Skeletal muscle tissue (tissue), 4 donors: Measurements from ENCODE around the gene JAZF1. TPM values are rescaled to one million over a fixed set of nuclear protein-coding genes. Genes with fewer than 3 reads are reported as not detected.
A peak's percentile ranks its signal among the peaks of the same experiment; 100 is the strongest.

Experiments used
- H3K27ac ChIP-seq: one replicate; pipeline ENCODE4 v1.7.0; 2013; ENCODE audit warnings: mild to moderate bottlenecking, low read depth, low read length, inconsistent platforms
- H3K27me3 ChIP-seq, 3 donors: one replicate each; pipeline ENCODE4 v1.7.0; 2013; ENCODE audit warnings: low read length in 3 of 3; ENCODE audit not compliant: control insufficient read depth in 3 of 3, insufficient read depth in 3 of 3
- H3K36me3 ChIP-seq, 3 donors: one replicate each; pipeline ENCODE4 v1.7.0; 2013; ENCODE audit warnings: low read length in 3 of 3; ENCODE audit not compliant: control insufficient read depth in 3 of 3, insufficient read depth in 3 of 3
- H3K4me1 ChIP-seq, 3 donors: one replicate each; pipeline ENCODE4 v1.7.0; 2013; ENCODE audit warnings: low read length in 3 of 3, mild to moderate bottlenecking in 3 of 3; ENCODE audit not compliant: control insufficient read depth in 3 of 3, insufficient read depth in 3 of 3
- H3K4me3 ChIP-seq, 3 donors: one replicate each; pipeline ENCODE4 v1.7.0; 2013; ENCODE audit warnings: low read length in 3 of 3
- H3K9ac ChIP-seq, 3 donors: one replicate each; pipeline ENCODE4 v1.7.0; 2013; ENCODE audit warnings: low read length in 3 of 3, mild to moderate bottlenecking in 3 of 3, moderate library complexity in 2 of 3, low read depth in 1 of 3
- H3K9me3 ChIP-seq, 3 donors: one replicate each; pipeline ENCODE4 v1.7.0; 2013; ENCODE audit warnings: low read length in 3 of 3; ENCODE audit not compliant: control insufficient read depth in 3 of 3
- total RNA-seq: library from RNA; depleted of rRNA; stranded (reverse); fragments of >200 nt; gene quantifications from one replicate; pipeline ENCODE4 v1.2.3, GENCODE V29; 2014
- donor health status: Osteomylitis.

JAZF1 gene
- total RNA-seq, 1 donor from 2014 or later: 7.3 TPM

- H3K4me3 ChIP-seq: peak overlapping the region; percentile 76 to 80 (median 77)
- H3K9me3 ChIP-seq: no peaks in the 10 kb centered on the region
- peak overlapping the region; percentile 74 to 87 (median 84) for H3K9ac ChIP-seq
- H3K27me3 ChIP-seq: no peaks in the 10 kb centered on the region
- H3K4me1 ChIP-seq: peaks cover 9 to 30% (median 9%) of the 10 kb centered on the region in 3 donors
- peak overlapping the region; percentile 79 for H3K27ac ChIP-seq
- no peaks in the 10 kb centered on the region for H3K36me3 ChIP-seq
Measured at GRCh38 chr7:28179120-28180030, 1.2 kb downstream of the JAZF1 start.

- peak overlapping the region; percentile 76 to 80 (median 77) for H3K4me3 ChIP-seq
- H3K27ac ChIP-seq: peak overlapping the region; percentile 79
- H3K36me3 ChIP-seq: no peaks in the 10 kb centered on the region
- peaks cover 9 to 30% (median 9%) of the 10 kb centered on the region in 3 donors for H3K4me1 ChIP-seq
- no peaks in the 10 kb centered on the region for H3K9me3 ChIP-seq
- no peaks in the 10 kb centered on the region for H3K27me3 ChIP-seq
- peak overlapping the region; percentile 74 to 87 (median 84) for H3K9ac ChIP-seq
Measured at GRCh38 chr7:28178599-28178998, 2.0 kb downstream of the JAZF1 start.

DNA sequence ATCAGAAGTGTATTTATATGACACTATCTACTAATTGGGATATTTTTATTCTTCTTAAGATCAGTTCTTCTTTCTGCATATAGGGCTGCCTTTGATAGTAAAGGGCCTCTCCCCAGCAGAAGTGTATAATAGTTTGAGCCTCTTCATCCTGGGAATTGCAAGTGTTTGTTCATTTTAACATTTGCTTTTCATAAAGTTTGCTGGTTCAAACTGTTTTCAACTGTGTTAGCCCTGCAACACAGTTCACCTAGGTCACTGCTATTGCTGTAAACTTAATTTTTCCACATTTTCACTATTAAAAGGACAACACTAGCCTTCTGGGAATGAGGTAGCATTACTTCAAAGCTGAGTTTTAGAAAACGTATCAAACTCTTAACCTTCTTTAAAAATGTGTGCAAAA is 2.8 kb downstream of the JAZF1 start:
- Histone ChIP-seq H3K4me3 (no peak overlapping the region), H3K27ac (no peak overlapping the region), H3K36me3 (no peaks in the 10 kb centered on the region)

DNA sequence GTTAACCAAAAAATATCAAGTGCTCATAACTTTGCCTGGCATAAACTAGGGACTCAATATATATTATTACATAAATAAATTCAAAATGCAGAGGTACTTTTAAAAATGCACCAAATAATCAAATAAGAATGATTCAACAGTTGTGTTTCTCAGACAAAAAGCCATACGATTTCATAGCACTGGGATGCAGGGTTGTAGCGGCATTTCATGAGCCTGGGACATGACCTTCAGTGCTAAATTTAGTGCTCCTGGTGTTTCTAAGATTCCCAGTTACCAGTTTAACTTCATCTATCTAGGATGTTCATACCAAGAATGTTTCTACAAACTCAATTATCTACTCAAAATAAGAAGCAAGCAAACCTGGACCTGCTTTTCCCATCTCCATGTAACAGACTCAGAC is 4.0 kb downstream of the JAZF1 start:
- H3K9ac ChIP-seq: peak overlapping the region in 2 of 3 donors; percentile 21 to 29
- no peaks in the 10 kb centered on the region for H3K36me3 ChIP-seq
- no peak overlapping the region for H3K4me3 ChIP-seq
- H3K27me3 ChIP-seq: no peaks in the 10 kb centered on the region
- H3K27ac ChIP-seq: peak overlapping the region; percentile 39
- H3K9me3 ChIP-seq: no peaks in the 10 kb centered on the region
- peaks cover 9 to 24% (median 11%) of the 10 kb centered on the region in 3 donors for H3K4me1 ChIP-seq

More for the DNA sequence above, 2.8 kb downstream of the JAZF1 start:
- Histone ChIP-seq H3K9me3 (no peaks in the 10 kb centered on the region), H3K27me3 (no peaks in the 10 kb centered on the region), H3K4me1 (peaks cover 9 to 30% (median 11%) of the 10 kb centered on the region in 3 donors), H3K9ac (peak overlapping the region in 1 of 3 donors; percentile 6)

DNA sequence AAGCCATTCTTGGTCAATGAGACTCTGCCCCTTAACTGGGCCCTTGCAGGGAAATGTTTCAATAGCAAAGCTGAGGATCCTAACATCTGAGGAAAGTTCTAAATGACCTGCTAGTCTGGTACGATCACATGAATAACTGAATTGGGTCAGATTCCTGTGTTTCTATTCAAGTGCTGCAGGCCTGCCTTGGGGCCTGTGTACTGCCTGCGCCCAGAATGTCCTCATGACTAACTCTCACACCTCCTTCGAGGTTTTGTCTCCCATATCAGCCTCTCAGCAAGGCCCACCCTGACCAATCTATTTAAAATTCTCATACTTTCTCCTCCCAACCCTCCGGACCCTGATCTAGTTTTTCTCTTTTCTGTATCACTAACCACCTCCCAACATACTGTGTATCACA is 4.4 kb downstream of the JAZF1 start:
- Histone ChIP-seq H3K4me3 (no peak overlapping the region), H3K27me3 (no peaks in the 10 kb centered on the region), H3K27ac (peak overlapping the region; percentile 39), H3K9me3 (no peaks in the 10 kb centered on the region), H3K4me1 (peaks cover 9 to 24% (median 11%) of the 10 kb centered on the region in 3 donors), H3K36me3 (no peaks in the 10 kb centered on the region), H3K9ac (no peak overlapping the region)

GRCh38 chr7:28174901-28175661 is 5.5 kb downstream of the JAZF1 start:
- no peaks in the 10 kb centered on the region for H3K27me3 ChIP-seq
- H3K4me3 ChIP-seq: no peak overlapping the region
- no peaks in the 10 kb centered on the region for H3K36me3 ChIP-seq
- H3K9me3 ChIP-seq: no peaks in the 10 kb centered on the region
- peaks cover 9 to 28% (median 9%) of the 10 kb centered on the region in 3 donors for H3K4me1 ChIP-seq
- no peak overlapping the region for H3K9ac ChIP-seq
- H3K27ac ChIP-seq: no peak overlapping the region

GRCh38 chr7:28174442-28174841 is 6.2 kb downstream of the JAZF1 start:
- no peaks in the 10 kb centered on the region for H3K9me3 ChIP-seq
- H3K27ac ChIP-seq: peak overlapping the region; percentile 21
- no peaks in the 10 kb centered on the region for H3K27me3 ChIP-seq
- H3K36me3 ChIP-seq: no peaks in the 10 kb centered on the region
- peak overlapping the region in 1 of 3 donors; percentile 24 for H3K9ac ChIP-seq
- H3K4me1 ChIP-seq: peaks cover 9 to 33% (median 9%) of the 10 kb centered on the region in 3 donors
- no peak overlapping the region for H3K4me3 ChIP-seq

DNA sequence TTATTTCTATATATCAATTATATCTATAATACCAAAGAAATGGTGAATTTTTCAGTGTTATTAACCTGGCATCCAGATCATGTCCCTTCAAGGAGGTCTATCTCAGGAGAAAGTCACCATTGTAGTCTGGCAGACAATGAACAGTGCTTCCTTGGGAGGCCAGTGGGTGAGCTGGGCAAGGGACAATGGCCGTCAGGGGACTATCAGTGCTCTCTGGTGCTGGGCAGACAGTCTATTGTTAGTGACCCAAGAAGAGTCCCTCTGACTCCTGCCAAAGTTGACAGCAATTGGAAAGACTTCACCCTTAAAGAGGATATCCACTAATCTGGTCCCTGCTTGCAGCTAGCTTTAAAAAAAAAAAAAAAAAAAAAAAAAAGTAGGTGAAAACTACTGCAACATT is 7.1 kb downstream of the JAZF1 start:
- Histone ChIP-seq H3K4me3 (peak overlapping the region in 1 of 3 donors; percentile 8), H3K36me3 (no peaks in the 10 kb centered on the region), H3K4me1 (peaks cover 3 to 29% (median 9%) of the 10 kb centered on the region in 3 donors), H3K9me3 (no peaks in the 10 kb centered on the region), H3K27me3 (no peaks in the 10 kb centered on the region), H3K27ac (no peak overlapping the region), H3K9ac (no peak overlapping the region)

DNA sequence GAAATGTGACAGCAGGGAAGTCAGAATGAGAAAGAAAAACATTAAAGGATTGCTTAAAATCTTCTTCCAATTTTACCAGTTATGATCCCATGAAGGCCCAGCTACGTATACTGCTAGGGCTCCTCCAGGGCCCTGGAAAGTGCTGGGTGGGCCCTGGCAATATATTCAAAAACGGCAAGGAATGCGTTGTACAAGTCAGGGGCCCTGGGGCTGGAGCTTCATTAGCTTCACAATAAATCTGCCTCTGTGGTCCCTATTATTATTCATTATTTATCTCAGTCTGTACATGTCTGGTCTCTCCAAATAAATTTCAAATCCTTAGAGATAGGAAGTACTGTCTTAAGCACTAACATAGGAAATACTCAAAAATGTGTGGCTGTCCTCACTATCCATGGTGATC is 7.6 kb downstream of the JAZF1 start:
- Histone ChIP-seq H3K36me3 (no peaks in the 10 kb centered on the region), H3K9me3 (no peaks in the 10 kb centered on the region), H3K27me3 (no peaks in the 10 kb centered on the region), H3K9ac (no peak overlapping the region), H3K27ac (no peak overlapping the region), H3K4me3 (no peak overlapping the region), H3K4me1 (peaks cover 3 to 29% (median 9%) of the 10 kb centered on the region in 3 donors)
